GM12874 (cell line): ENCODE data around the gene ZC3HAV1L.

Experiments
- TF ChIP-seq, protein P1 (sequence below): IDR thresholded peaks from 2 replicates; pipeline ENCODE4 v1.5.1; 2011; ENCODE audit warnings: low read depth, mild to moderate bottlenecking, control low read depth, low read length, moderate library complexity; ENCODE audit not compliant: insufficient read depth

Gene ZC3HAV1L, protein sequence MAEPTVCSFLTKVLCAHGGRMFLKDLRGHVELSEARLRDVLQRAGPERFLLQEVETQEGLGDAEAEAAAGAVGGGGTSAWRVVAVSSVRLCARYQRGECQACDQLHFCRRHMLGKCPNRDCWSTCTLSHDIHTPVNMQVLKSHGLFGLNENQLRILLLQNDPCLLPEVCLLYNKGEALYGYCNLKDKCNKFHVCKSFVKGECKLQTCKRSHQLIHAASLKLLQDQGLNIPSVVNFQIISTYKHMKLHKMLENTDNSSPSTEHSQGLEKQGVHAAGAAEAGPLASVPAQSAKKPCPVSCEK

DNA sequence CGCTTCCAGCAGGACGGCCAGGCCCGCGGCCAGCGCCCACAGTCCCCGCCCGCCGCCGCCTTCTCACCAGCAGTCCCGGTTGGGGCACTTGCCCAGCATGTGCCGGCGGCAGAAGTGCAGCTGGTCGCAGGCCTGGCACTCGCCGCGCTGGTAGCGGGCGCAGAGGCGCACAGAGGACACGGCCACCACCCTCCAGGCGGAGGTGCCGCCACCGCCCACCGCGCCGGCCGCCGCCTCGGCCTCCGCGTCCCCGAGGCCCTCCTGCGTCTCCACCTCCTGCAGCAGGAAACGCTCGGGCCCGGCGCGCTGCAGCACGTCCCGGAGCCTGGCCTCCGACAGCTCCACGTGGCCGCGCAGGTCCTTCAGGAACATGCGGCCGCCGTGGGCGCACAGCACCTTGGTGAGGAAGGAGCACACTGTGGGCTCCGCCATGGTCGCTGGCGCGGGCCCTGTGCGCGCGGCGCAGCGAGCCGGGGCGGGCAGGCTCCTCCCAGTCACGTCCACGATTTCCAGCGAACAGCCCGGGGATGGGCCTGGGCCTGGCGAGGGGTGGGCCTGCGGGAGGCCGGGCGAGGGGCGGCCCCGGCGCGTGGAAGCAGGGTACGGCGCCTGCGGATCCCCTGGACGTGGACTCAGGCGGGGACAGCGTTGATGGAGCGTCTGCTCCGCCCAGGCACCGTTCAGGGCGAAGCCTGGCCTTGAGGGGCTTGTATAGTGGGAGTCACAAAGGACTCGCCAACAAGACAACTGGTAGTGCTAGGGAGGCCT, at the start of gene ZC3HAV1L:
Gene ZC3HAV1L, minus strand, starts transcription at position 457 of the 768 bp plus-strand sequence. Its CDS starts 25 bp downstream, at position 432.
- TF ChIP-seq, protein P1, sequence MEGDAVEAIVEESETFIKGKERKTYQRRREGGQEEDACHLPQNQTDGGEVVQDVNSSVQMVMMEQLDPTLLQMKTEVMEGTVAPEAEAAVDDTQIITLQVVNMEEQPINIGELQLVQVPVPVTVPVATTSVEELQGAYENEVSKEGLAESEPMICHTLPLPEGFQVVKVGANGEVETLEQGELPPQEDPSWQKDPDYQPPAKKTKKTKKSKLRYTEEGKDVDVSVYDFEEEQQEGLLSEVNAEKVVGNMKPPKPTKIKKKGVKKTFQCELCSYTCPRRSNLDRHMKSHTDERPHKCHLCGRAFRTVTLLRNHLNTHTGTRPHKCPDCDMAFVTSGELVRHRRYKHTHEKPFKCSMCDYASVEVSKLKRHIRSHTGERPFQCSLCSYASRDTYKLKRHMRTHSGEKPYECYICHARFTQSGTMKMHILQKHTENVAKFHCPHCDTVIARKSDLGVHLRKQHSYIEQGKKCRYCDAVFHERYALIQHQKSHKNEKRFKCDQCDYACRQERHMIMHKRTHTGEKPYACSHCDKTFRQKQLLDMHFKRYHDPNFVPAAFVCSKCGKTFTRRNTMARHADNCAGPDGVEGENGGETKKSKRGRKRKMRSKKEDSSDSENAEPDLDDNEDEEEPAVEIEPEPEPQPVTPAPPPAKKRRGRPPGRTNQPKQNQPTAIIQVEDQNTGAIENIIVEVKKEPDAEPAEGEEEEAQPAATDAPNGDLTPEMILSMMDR = no peak

- TF ChIP-seq, protein P1 = no peak
These were observed 48.9 kb upstream of the ZC3HAV1L start for GRCh38 chr7:139084709-139085108.

DNA sequence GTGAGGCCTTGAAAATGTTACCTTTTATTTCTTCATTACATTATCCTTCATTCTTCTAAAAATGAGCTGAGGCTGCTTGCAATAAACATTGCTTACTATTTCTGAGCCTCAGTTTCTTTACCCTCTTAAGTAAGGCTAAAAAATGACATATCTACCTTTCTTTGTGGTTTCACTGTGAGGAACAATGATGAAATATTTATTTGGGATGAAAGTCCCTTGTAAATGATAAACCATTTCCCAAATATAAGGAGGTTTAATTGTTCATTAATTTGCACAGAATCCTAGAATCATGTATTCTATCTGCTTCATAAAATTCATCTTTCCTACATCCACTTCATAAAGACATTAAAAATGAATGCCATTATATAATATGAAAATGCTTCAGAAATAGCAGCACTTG, 45.7 kb upstream of the ZC3HAV1L start:
- TF ChIP-seq, protein P1 = no peak

- TF ChIP-seq, protein P1 = no peak
These were observed 45.1 kb upstream of the ZC3HAV1L start for GRCh38 chr7:139080905-139081304.

DNA sequence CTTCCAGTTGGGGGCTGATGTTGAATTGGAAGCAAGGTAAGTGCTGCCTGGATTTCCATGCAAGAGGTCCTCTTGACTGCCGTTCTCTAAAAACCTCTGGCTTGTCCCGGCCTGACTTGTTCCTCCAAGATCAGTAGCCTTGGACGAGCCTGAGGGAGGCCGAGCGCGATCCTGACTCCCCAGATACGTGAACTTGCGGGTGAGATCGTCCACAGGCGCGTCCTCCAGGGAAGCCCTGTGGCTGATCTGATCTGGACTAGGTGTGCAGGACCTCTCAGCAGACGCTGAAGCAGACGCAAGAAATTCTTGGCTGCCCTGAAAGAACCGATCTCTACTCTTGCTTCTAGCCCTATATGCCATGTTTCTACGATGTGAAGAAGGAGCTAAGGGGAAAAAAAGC, 44.0 kb upstream of the ZC3HAV1L start:
- TF ChIP-seq, protein P1 = no peak

- TF ChIP-seq, protein P1 = no peak
These were observed 43.1 kb upstream of the ZC3HAV1L start for GRCh38 chr7:139078911-139079310.

DNA sequence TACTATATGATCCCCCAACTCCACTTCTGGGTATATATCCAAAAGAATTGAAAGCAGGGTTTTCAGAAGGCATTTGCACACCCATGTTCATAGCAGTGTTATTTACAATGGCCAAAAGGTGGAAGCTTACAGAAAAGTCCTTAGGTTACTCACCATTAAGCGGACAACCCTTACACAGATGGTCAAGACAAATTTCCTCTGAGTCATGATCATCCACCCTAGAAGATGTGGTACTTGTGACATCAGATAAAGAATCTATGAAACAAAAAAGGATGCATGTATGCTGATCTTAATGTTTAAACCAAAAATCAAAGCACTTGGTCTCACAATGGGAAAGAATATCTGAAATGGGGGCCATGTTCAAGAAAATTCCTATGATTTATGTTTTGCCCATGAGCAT, 42.6 kb upstream of the ZC3HAV1L start:
- TF ChIP-seq, protein P1 = no peak
